SK-N-SH (cell line): Measurements from ENCODE around the gene TOR4A.

ENCODE experiments used
- ELF1 ChIP-seq: IDR thresholded peaks from 2 replicates; pipeline ENCODE4 v1.4.0; 2012
- FOXJ3 ChIP-seq: sonication (generic); formaldehyde crosslinking; IDR thresholded peaks from 2 replicates; pipeline ENCODE4 v1.5.1; 2020; ENCODE audit warnings: mild to moderate bottlenecking, missing genetic modification reagents
- GABPA ChIP-seq: IDR thresholded peaks from 2 replicates; pipeline ENCODE4 v1.4.0; 2012; ENCODE audit warnings: low read depth, mild to moderate bottlenecking
- MAX ChIP-seq: IDR thresholded peaks from 2 replicates; pipeline ENCODE4 v1.4.0; 2012; ENCODE audit warnings: low read depth
- NRF1 ChIP-seq: IDR thresholded peaks from 2 replicates; pipeline ENCODE4 v1.6.1; 2012; ENCODE audit warnings: low read depth, mild to moderate bottlenecking, low read length
- POLR2AphosphoS5 ChIP-seq: IDR thresholded peaks from 2 replicates; pipeline ENCODE4 v1.6.1; 2012; ENCODE audit warnings: low read depth, low read length
- RAD21 ChIP-seq: IDR thresholded peaks from 2 replicates; pipeline ENCODE4 v1.6.1; 2012; ENCODE audit warnings: mild to moderate bottlenecking, low read length
- RFX5 ChIP-seq: IDR thresholded peaks from 2 replicates; pipeline ENCODE4 v1.6.1; 2012; ENCODE audit warnings: mild to moderate bottlenecking, improper control_type of control experiment, low read length
- SMC3 ChIP-seq: IDR thresholded peaks from 2 replicates; pipeline ENCODE4 v1.6.1; 2012; ENCODE audit warnings: low read depth, low read length, improper control_type of control experiment
- TEAD4 ChIP-seq: IDR thresholded peaks from 2 replicates; pipeline ENCODE4 v1.4.0; 2012; ENCODE audit warnings: mild to moderate bottlenecking, borderline replicate concordance; ENCODE audit not compliant: insufficient read depth
- TF ChIP-seq, protein P1 (sequence below): fragments of 200-600 bp; sonication (generic); IDR thresholded peaks from 2 replicates; pipeline ENCODE4 v1.6.1; 2017; ENCODE audit warnings: antibody characterized with exemption, mild to moderate bottlenecking, moderate library complexity
- TF ChIP-seq, protein P2 (sequence below): fragments of 150-350 bp; IDR thresholded peaks from 2 replicates; pipeline ENCODE4 v1.6.1; 2017; ENCODE audit warnings: antibody characterized with exemption, low read length, low read depth, borderline replicate concordance

- TF ChIP-seq, protein P1, sequence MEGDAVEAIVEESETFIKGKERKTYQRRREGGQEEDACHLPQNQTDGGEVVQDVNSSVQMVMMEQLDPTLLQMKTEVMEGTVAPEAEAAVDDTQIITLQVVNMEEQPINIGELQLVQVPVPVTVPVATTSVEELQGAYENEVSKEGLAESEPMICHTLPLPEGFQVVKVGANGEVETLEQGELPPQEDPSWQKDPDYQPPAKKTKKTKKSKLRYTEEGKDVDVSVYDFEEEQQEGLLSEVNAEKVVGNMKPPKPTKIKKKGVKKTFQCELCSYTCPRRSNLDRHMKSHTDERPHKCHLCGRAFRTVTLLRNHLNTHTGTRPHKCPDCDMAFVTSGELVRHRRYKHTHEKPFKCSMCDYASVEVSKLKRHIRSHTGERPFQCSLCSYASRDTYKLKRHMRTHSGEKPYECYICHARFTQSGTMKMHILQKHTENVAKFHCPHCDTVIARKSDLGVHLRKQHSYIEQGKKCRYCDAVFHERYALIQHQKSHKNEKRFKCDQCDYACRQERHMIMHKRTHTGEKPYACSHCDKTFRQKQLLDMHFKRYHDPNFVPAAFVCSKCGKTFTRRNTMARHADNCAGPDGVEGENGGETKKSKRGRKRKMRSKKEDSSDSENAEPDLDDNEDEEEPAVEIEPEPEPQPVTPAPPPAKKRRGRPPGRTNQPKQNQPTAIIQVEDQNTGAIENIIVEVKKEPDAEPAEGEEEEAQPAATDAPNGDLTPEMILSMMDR, result no peak
- TF ChIP-seq, protein P2, sequence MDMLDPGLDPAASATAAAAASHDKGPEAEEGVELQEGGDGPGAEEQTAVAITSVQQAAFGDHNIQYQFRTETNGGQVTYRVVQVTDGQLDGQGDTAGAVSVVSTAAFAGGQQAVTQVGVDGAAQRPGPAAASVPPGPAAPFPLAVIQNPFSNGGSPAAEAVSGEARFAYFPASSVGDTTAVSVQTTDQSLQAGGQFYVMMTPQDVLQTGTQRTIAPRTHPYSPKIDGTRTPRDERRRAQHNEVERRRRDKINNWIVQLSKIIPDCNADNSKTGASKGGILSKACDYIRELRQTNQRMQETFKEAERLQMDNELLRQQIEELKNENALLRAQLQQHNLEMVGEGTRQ, result no peak
- TF ChIP-seq MAX (no peak), RAD21 (no peak), POLR2AphosphoS5 (no peak), SMC3 (no peak), TEAD4 (no peak), ELF1 (no peak), GABPA (no peak), RFX5 (no peak), FOXJ3 (CRISPR knock-in tag) (no peak), NRF1 (no peak)
These were observed 21.9 kb upstream of the TOR4A start for GRCh38 chr9:137255448-137256114.
